Measurements from ENCODE around the gene SCGB3A2. TPM values are rescaled to one million over a fixed set of nuclear protein-coding genes. Genes with fewer than 3 reads are reported as not detected.

Gene SCGB3A2
- total and polyA plus RNA-seq, 2 donors (not counting 3 experiments of a cell fraction or from before 2014, with no cell fraction given), result not detected

GRCh38 chr5:147853372-147853987 is 25.0 kb upstream of the SCGB3A2 start:
- H3K4me1 ChIP-seq (ENCODE audit: control insufficient read depth, extremely low read depth, insufficient read depth, low read length), result no peaks in the 10 kb centered on the region
- no peaks in the 10 kb centered on the region for H3K9me1 ChIP-seq (replicated peaks; ENCODE audit: control insufficient read depth, extremely low read depth, insufficient read depth, low read length)
- ChIA-PET POLR2A (no interaction called here), CTCF (interaction anchor here (1.6 to 12.6 kb wide), 5 partner anchors 30 to 877 kb away, joined by 3 to 170 read pairs (median 7); no protein-coding TSS in a partner anchor)
- no peak overlapping the region for H2AFZ ChIP-seq (ENCODE audit: low read depth, low read length)
- H3K79me2 ChIP-seq (ENCODE audit: control insufficient read depth, insufficient read depth, low read length), result no peaks in the 10 kb centered on the region
- no TSS peak for BruUV-seq (replicated peaks)
- no peak overlapping the region for H3K4me2 ChIP-seq (ENCODE audit: insufficient read depth, low read length)
- intact Hi-C loops (cut with micrococcal nuclease) (loop anchor here (10.0 kb wide), 1 partner anchor 521 kb away; no protein-coding TSS in a partner anchor), dilution Hi-C loops (cut with MboI; ENCODE audit: extremely low pct_ligation_motif_present, low sequenced_read_pairs) (no loop called here)
- no peak for TF ChIP-seq POLR2AphosphoS5 (IDR thresholded peaks at IDR 0.05; ENCODE audit: insufficient read depth, low read depth, low read length)
- no peak for TF ChIP-seq EZH2 (IDR thresholded peaks at IDR 0.05; ENCODE audit: borderline replicate concordance, low read depth, low read length, severe bottlenecking)
- TF ChIP-seq FOS (IDR thresholded peaks at IDR 0.05; ENCODE audit: borderline replicate concordance, insufficient read depth, low read length), result no peak
- no peak for TF ChIP-seq POLR2A (IDR thresholded peaks at IDR 0.05; ENCODE audit: low read depth, low read length)
- no peak for TF ChIP-seq CTCF (IDR thresholded peaks at IDR 0.05; ENCODE audit: extremely low read depth in 1 of 2, insufficient read depth in 1 of 2, low read depth in 1 of 2, low read length in 2 of 2)
- no peak for TF ChIP-seq MYC (IDR thresholded peaks at IDR 0.05; ENCODE audit: low read depth, low read length)
- no peak for TF ChIP-seq JUN (IDR thresholded peaks at IDR 0.05; ENCODE audit: borderline replicate concordance, insufficient read depth, insufficient read length, low read depth)
- no peak for TF ChIP-seq GATA2 (IDR thresholded peaks at IDR 0.05; ENCODE audit: insufficient read depth, insufficient read length, low read depth, low read length)
- no peak for TF ChIP-seq MAX (IDR thresholded peaks at IDR 0.05; ENCODE audit: insufficient read depth, insufficient read length)
- H3K9me3 ChIP-seq (replicated peaks; ENCODE audit: control insufficient read depth, insufficient read depth, low read length), result no peaks in the 10 kb centered on the region
- no peak overlapping the region for H3K4me3 ChIP-seq (replicated peaks in 1 of 3; ENCODE audit: insufficient read depth in 1 of 3, low read depth in 1 of 3, low read length in 3 of 3)
- H4K20me1 ChIP-seq (replicated peaks; ENCODE audit: control insufficient read depth, extremely low read depth, insufficient read depth, low read length), result no peaks in the 10 kb centered on the region
- no peaks in the 10 kb centered on the region for H3K36me3 ChIP-seq (ENCODE audit: control insufficient read depth in 2 of 2, extremely low read depth in 1 of 2, insufficient read depth in 2 of 2, low read length in 2 of 2)
- H3K27me3 ChIP-seq (ENCODE audit: control insufficient read depth in 2 of 2, insufficient read depth in 2 of 2, low read length in 2 of 2), result peaks cover 0 to 2% of the 10 kb centered on the region in 2 experiments
- FAIRE-seq (no peak), DNase-seq (ENCODE audit: low read depth, low spot score) (peak; percentile 16)
- no peak overlapping the region for H3K9ac ChIP-seq (replicated peaks; ENCODE audit: extremely low read depth, insufficient read depth, low read length)
- H3K27ac ChIP-seq (ENCODE audit: insufficient read depth, low read depth, low read length), result no peak overlapping the region
